K562 (cell line): Measurements from ENCODE around the gene RTBDN. TPM values are rescaled to one million over a fixed set of nuclear protein-coding genes. Genes with fewer than 3 reads are reported as not detected.

Experiments used
- CBX2 ChIP-seq: fragments of 200-600 bp; sonication (generic); IDR thresholded peaks from one replicate; pipeline ENCODE4 v1.6.1; 2012; ENCODE audit warnings: mild to moderate bottlenecking, low read length, inconsistent platforms; ENCODE audit not compliant: insufficient read depth, poor library complexity, severe bottlenecking
- E2F3 ChIP-seq: fragments of 250-450 bp; sonication (Bioruptor Pico); IDR thresholded peaks from 2 replicates; pipeline ENCODE4 v1.4.0; 2020; ENCODE audit warnings: mild to moderate bottlenecking
- EP400 ChIP-seq: fragments of 450-650 bp; IDR thresholded peaks from 2 replicates; pipeline ENCODE4 v1.6.1; 2017; ENCODE audit warnings: antibody characterized with exemption, mild to moderate bottlenecking, moderate library complexity
- FOXJ2 ChIP-seq: fragments of 200-800 bp; sonication (Bioruptor generic); IDR thresholded peaks from 2 replicates; pipeline ENCODE4 v1.6.1; 2016; ENCODE audit warnings: missing genetic modification characterization, missing compliant biosample characterization
- MAZ ChIP-seq, 2 experiments: fragments of 450-650 bp in 1 of 2; sonication (generic) in 1 of 2; formaldehyde crosslinking; IDR thresholded peaks in 1 of 2; conservative IDR thresholded peaks in 1 of 2; 2 replicates each; pipeline versions ENCODE4 v1.4.0 to v1.5.0; 2020; ENCODE audit warnings: mild to moderate bottlenecking in 1 of 2, missing genetic modification reagents in 1 of 2
- NR1H2 ChIP-seq: sonication (generic); formaldehyde crosslinking; IDR thresholded peaks from 2 replicates; pipeline ENCODE4 v1.4.0; 2020; ENCODE audit warnings: mild to moderate bottlenecking, missing genetic modification reagents
- NR3C1 ChIP-seq: sonication (generic); formaldehyde crosslinking; IDR thresholded peaks from 2 replicates; pipeline ENCODE4 v1.8.1; 2022; ENCODE audit warnings: missing genetic modification reagents
- NR4A1 ChIP-seq, 2 experiments: fragments of 250-450 bp in 1 of 2; fragments of 450-650 bp in 1 of 2; sonication (Bioruptor Pico) in 1 of 2; IDR thresholded peaks; 2 replicates each; pipeline versions ENCODE4 v1.4.0 to v1.6.1; 2016 to 2020; ENCODE audit warnings: mild to moderate bottlenecking in 2 of 2, missing compliant biosample characterization in 1 of 2, missing genetic modification characterization in 1 of 2, moderate library complexity in 1 of 2
- PHF8 ChIP-seq: fragments of 200-600 bp; sonication (generic); IDR thresholded peaks from 2 replicates; pipeline ENCODE4 v1.6.1; 2012; ENCODE audit warnings: mixed run types, mild to moderate bottlenecking, inconsistent platforms, low read length, moderate library complexity, borderline replicate concordance
- RBBP5 ChIP-seq: fragments of 200-600 bp; sonication (generic); IDR thresholded peaks from 2 replicates; pipeline ENCODE4 v1.6.1; 2012; ENCODE audit warnings: borderline replicate concordance, mild to moderate bottlenecking, low read length, control low read depth, inconsistent platforms; ENCODE audit not compliant: insufficient read depth, poor library complexity, severe bottlenecking
- RFX1 ChIP-seq: fragments of 450-650 bp; IDR thresholded peaks from 2 replicates; pipeline ENCODE4 v1.6.1; 2016; ENCODE audit warnings: mild to moderate bottlenecking, moderate library complexity
- XRCC4 ChIP-seq: IDR thresholded peaks from one replicate; pipeline ENCODE4 v1.6.1; 2011; ENCODE audit not compliant: insufficient read depth, insufficient read length; ENCODE audit errors: extremely low read depth
- ZBTB11 ChIP-seq, 3 experiments: fragments of 200-800 bp in 1 of 3; fragments of 250-450 bp in 1 of 3; fragments of 450-650 bp in 1 of 3; sonication (Bioruptor Pico) in 1 of 3; sonication (Bioruptor generic) in 1 of 3; formaldehyde crosslinking in 1 of 3; IDR thresholded peaks; 2 replicates each; pipeline versions ENCODE4 v1.6.1 to v1.8.0; 2016 to 2022; ENCODE audit warnings: mild to moderate bottlenecking in 2 of 3, missing genetic modification characterization in 2 of 3, missing compliant biosample characterization in 1 of 3, moderate library complexity in 1 of 3
- ZBTB33 ChIP-seq: sonication (generic); formaldehyde crosslinking; IDR thresholded peaks from 2 replicates; pipeline ENCODE4 v1.8.1; 2023; ENCODE audit warnings: mild to moderate bottlenecking, missing genetic modification reagents
- ZNF311 ChIP-seq: fragments of 250-450 bp; sonication (Bioruptor Pico); IDR thresholded peaks from 2 replicates; pipeline ENCODE4 v1.4.0; 2020; ENCODE audit warnings: mild to moderate bottlenecking, moderate library complexity
- polyA plus RNA-seq, 8 experiments: library from polyadenylated mRNA; depleted of rRNA in 4 of 8; stranded (reverse) in 5 of 8; unstranded in 3 of 8; fragments of >200 nt; fragmentation: Nextera tagmentation in 2 of 8; fragmentation: Illumina TruSeq in 1 of 8; extraction: Ambion mirVana in 2 of 8; extraction: Trizol in 1 of 8; gene quantifications; 2 replicates each; pipeline versions ENCODE4 v1.2.1 to v1.2.3, GENCODE V29; 2011 to 2014; ENCODE audit warnings: inconsistent platforms in 1 of 8, missing spikeins in 1 of 8
- total RNA-seq, 7 experiments: library from RNA; depleted of rRNA in 6 of 7; stranded (reverse); fragments of >200 nt in 6 of 7; fragmentation: Illumina TruSeq in 2 of 7; extraction: Trizol in 2 of 7; gene quantifications; 2 replicates each; pipeline versions ENCODE4 v1.2.1 to v1.2.3, GENCODE V29; 2011 to 2021; ENCODE audit warnings: low replicate concordance in 1 of 7
- TF ChIP-seq, protein P1 (sequence below): fragments of 250-450 bp; sonication (Bioruptor Pico); IDR thresholded peaks from 2 replicates; pipeline ENCODE4 v1.5.0; 2021; ENCODE audit warnings: mild to moderate bottlenecking, moderate library complexity

The RTBDN gene
- total and polyA plus RNA-seq, 9 of the 15 experiments (the other 6 are each of a cell fraction or from before 2014, with no cell fraction given), result 0.20 to 2.3 (median 0.72) TPM; not detected in 1

DNA sequence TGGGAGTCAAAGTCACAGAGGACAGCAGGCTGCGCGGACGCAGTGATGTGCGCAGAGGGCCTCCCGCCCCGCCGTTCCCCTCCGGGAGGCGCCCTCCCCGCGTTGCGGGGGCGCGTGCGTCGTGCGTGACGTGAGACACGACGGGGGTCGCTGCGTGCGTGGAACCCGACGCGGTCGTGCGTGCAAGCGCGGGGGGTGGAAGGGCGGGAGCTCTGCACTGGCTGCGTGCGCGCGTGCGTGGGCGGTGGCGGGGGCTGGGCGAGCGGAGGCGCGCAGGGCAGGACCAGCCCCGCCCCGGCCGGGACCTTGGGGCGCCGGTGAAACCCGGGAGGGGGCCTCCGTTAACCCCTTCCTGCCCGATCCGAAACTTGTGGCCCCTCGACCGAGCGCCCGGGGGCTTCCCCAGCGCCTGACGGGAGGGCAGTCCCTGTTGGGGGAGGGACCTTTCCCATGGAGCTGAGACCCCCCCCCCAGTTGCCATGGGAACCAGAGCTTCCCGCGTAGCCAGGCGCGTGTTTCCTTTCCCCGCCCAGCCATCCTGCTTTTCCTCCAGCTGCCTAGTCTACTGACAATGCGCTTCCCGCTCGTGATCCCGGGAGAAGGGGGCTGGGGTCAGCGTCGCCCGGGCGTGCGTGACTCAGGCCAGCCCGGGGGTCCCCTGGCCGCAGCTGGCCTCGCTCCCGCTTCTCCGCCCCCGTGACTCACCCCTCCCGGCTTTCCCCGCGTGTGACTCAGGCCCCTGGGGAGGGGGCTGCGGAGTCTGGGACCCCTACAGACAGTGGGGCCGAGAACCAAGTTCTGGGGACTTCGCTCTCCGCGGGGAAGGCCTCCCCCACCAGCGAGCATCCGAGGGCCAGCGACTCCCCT is 51.7 kb downstream of the RTBDN start (continued):
- TF ChIP-seq ZNF311 (no peak), XRCC4 (no peak), PHF8 (peak; percentile 55; the same call in 1 of the 2 replicates), ZBTB33 (CRISPR knock-in tag) (peak; percentile 87), RBBP5 (peak; percentile 64), ZBTB11 (CRISPR knock-in tag; IDR thresholded peaks at IDR 0.05) (peak in 1 of 3 experiments; percentile 26; a peak in 1 of 6 replicates), NR1H2 (CRISPR knock-in tag) (no peak), EP400 (peak; percentile 66), RFX1 (peak; percentile 98), NR3C1 (CRISPR knock-in tag) (peak; percentile 32; the same call in 1 of the 2 replicates), CBX2 (no peak), MAZ (CRISPR knock-in tag; conservative IDR thresholded peaks at IDR 0.05 in 1 of 2, IDR thresholded peaks at IDR 0.05 in 1 of 2) (peak; percentile 94 to 99), E2F3 (peak; percentile 71), FOXJ2 (tag) (no peak), NR4A1 (CRISPR knock-in tag; IDR thresholded peaks at IDR 0.05) (0 out of 2 replicates have a peak, but pooled peaks have one; percentile 29), NR4A1 (tag; IDR thresholded peaks at IDR 0.05) (no peak; the same call in 1 of the 2 replicates)
- TF ChIP-seq, protein P1, sequence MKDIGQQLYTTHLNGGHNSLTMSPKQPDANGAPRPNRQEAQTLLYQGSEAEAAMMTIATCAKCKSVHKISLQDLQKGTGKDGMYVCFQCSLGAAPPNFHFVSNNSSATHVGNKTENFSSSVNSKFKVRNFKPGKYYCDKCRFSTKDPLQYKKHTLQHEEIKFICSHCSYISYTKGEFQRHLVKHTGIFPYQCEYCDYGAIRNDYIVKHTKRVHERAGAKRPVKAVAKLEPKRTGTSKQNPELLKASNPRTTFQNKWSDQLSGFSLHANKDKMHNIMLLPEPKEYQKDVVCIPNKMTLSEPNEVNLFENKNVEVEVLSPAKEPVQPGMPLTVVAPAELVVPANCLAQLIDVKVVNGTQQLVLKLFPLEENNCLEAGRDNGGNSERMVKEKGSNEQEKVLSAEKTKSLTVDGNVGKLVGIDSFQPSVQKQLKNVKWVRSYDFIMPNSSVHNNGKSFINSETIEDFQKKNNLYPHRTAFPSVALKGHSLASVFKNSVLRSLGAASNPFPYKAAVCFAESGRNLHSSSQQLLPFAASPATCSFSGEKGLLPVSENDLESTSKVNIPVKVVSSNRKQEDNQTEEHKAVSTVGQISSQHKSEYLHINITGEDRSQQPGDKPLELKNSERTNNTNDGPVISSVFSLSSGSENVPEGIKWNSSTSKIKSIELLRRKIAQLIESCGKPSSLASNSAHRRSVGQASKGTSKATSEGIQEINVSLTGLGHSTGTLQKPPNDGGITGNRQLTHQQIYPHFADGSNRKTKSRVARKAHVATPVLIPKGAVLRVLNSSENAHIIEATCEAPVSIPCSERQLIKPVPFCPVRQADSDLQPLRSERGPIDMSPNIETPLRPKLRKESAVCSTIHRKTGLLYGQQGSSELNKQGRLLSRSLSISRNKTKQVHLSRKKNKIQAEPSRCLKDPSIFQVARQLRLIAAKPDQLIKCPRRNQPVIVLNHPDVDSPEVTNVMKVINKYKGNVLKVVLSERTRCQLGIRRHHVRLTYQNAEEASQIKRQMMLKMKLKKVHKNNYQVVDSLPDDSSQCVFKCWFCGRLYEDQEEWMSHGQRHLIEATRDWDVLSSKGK (CRISPR knock-in tag), result no peak
